ENCODE data around the gene ROBO4.

ROBO4 gene

GRCh38 chr11:124890151-124890550 is 7.5 kb downstream of the ROBO4 start:
- H3K27ac Mint-ChIP-seq, result no peak overlapping the region
- H3K27me3 Mint-ChIP-seq (ENCODE audit: low read depth), result peaks cover 17% of the 10 kb centered on the region
- no peaks in the 10 kb centered on the region for H3K9me3 Mint-ChIP-seq
- no peaks in the 10 kb centered on the region for H3K36me3 Mint-ChIP-seq (ENCODE audit: low read depth)
- H3K4me3 Mint-ChIP-seq, result no peak overlapping the region
- DNase-seq (ENCODE audit: low spot score), result no peak
- H3K4me1 Mint-ChIP-seq (ENCODE audit: low read depth), result no peaks in the 10 kb centered on the region

- no peak overlapping the region for H3K27ac Mint-ChIP-seq
- H3K36me3 Mint-ChIP-seq (ENCODE audit: low read depth), result no peaks in the 10 kb centered on the region
- no peaks in the 10 kb centered on the region for H3K4me1 Mint-ChIP-seq (ENCODE audit: low read depth)
- H3K4me3 Mint-ChIP-seq, result no peak overlapping the region
- H3K9me3 Mint-ChIP-seq, result no peaks in the 10 kb centered on the region
- no peak for DNase-seq (ENCODE audit: low spot score)
- H3K27me3 Mint-ChIP-seq (ENCODE audit: low read depth), result peaks cover 17% of the 10 kb centered on the region
Observed at GRCh38 chr11:124889191-124890091, 8.2 kb downstream of the ROBO4 start.

DNA sequence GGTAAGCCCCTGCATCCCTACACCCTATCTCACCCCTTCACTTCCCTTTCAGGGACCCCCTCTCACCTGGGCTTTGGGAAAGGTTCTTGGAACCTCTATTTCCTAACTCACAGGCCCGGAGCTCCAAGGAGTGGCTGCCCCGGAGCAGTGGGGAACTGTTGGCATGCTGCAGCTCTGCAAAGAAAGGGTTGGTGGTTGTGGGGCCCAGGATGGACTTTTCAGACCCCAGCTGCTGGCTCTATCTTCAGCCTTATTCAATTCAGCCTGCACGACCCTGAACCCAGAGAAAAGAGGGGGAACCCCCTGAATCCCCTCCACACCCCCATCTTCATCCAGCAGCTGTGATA is 10.0 kb downstream of the ROBO4 start:
- no peak for DNase-seq (ENCODE audit: low spot score)
- Mint-ChIP-seq H3K36me3 (ENCODE audit: low read depth) (no peaks in the 10 kb centered on the region), H3K4me1 (ENCODE audit: low read depth) (no peaks in the 10 kb centered on the region), H3K4me3 (no peak overlapping the region), H3K9me3 (no peaks in the 10 kb centered on the region), H3K27me3 (ENCODE audit: low read depth) (peaks cover 13% of the 10 kb centered on the region), H3K27ac (no peak overlapping the region)

DNA sequence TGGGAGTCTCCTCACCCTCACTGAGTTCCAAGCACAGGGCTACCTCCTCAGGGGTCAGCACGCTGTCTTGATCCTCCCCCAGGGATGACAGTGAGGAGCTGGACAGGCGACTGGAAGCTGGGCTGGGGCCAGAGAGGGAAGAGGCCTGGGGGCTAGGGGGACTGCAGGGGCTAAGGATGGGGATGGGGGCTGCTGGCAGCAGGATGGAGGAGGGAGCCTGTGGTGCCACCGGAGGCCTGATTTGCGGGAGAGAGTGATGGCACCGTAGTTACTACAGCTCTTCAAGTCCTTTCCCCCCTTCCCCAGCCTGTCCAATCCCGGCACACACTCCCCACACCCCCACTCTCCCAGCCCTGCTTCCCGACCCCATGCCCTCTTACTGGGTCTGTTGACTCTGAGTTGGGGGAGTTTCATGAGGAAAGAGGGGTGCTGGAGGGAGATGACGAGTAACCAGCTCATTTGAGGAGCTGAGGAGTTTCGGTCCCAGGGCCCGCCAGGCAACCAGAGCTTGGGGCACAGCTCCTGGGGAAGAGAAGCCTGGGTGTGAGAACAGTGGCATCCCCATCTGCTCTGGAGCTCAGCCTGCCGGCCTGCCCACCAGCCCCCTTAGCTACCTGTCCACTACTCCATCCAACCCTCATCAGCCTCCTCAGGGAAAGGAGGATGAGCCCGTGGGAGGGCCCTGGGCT is 10.5 kb downstream of the ROBO4 start:
- Mint-ChIP-seq H3K4me3 (no peak overlapping the region), H3K36me3 (ENCODE audit: low read depth) (no peaks in the 10 kb centered on the region), H3K9me3 (no peaks in the 10 kb centered on the region), H3K27ac (no peak overlapping the region), H3K4me1 (ENCODE audit: low read depth) (no peaks in the 10 kb centered on the region), H3K27me3 (ENCODE audit: low read depth) (peaks cover 9% of the 10 kb centered on the region)
- DNase-seq (ENCODE audit: low spot score), result no peak

GRCh38 chr11:124886476-124886875 is 11.2 kb downstream of the ROBO4 start:
- Mint-ChIP-seq H3K4me1 (ENCODE audit: low read depth) (no peaks in the 10 kb centered on the region), H3K36me3 (ENCODE audit: low read depth) (no peaks in the 10 kb centered on the region), H3K9me3 (no peaks in the 10 kb centered on the region), H3K27ac (no peak overlapping the region), H3K27me3 (ENCODE audit: low read depth) (peaks cover 9% of the 10 kb centered on the region), H3K4me3 (no peak overlapping the region)
- no peak for DNase-seq (ENCODE audit: low spot score)

GRCh38 chr11:124884869-124885479 is 12.7 kb downstream of the ROBO4 start:
- no peaks in the 10 kb centered on the region for H3K36me3 Mint-ChIP-seq (ENCODE audit: low read depth)
- no peaks in the 10 kb centered on the region for H3K9me3 Mint-ChIP-seq
- H3K4me1 Mint-ChIP-seq (ENCODE audit: low read depth), result no peaks in the 10 kb centered on the region
- H3K27me3 Mint-ChIP-seq (ENCODE audit: low read depth), result peaks cover 9% of the 10 kb centered on the region
- DNase-seq (ENCODE audit: low spot score), result no peak
- H3K27ac Mint-ChIP-seq, result no peak overlapping the region
- no peak overlapping the region for H3K4me3 Mint-ChIP-seq

DNA sequence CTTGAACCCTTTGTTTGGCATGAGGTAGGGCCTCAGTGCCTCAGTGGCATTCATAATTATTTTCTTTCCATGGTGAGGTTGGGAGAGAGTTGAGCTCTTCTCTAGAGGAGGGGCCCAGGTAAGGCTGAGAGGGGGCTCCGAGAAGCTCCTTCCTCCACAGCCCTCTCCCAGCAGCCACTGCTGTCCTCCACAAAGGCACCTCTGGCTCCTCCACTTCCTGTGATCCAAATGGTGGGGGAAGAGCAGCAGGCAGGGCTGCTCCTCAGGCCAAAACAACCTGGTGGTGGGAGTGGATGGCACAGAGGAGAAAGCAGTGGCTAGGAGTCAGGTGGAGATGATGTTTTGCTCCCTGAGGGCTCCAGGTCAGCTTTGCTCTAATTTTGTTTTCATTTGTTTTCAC is 13.3 kb downstream of the ROBO4 start:
- Mint-ChIP-seq H3K4me1 (ENCODE audit: low read depth) (no peaks in the 10 kb centered on the region), H3K36me3 (ENCODE audit: low read depth) (no peaks in the 10 kb centered on the region), H3K27me3 (ENCODE audit: low read depth) (peaks cover 6% of the 10 kb centered on the region), H3K4me3 (no peak overlapping the region), H3K27ac (no peak overlapping the region), H3K9me3 (no peaks in the 10 kb centered on the region)
- DNase-seq (ENCODE audit: low spot score), result no peak

- H3K9me3 Mint-ChIP-seq, result no peaks in the 10 kb centered on the region
- no peak overlapping the region for H3K4me3 Mint-ChIP-seq
- no peak overlapping the region for H3K27ac Mint-ChIP-seq
- no peak for DNase-seq (ENCODE audit: low spot score)
- H3K4me1 Mint-ChIP-seq (ENCODE audit: low read depth), result peaks cover under 1% of the 10 kb centered on the region
- H3K27me3 Mint-ChIP-seq (ENCODE audit: low read depth), result no peaks in the 10 kb centered on the region
- no peaks in the 10 kb centered on the region for H3K36me3 Mint-ChIP-seq (ENCODE audit: low read depth)
Observed at GRCh38 chr11:124882339-124883071, 15.2 kb downstream of the ROBO4 start.

- Mint-ChIP-seq H3K36me3 (ENCODE audit: low read depth) (no peaks in the 10 kb centered on the region), H3K27me3 (ENCODE audit: low read depth) (no peaks in the 10 kb centered on the region), H3K4me1 (ENCODE audit: low read depth) (peaks cover 6% of the 10 kb centered on the region), H3K27ac (no peak overlapping the region), H3K4me3 (no peak overlapping the region), H3K9me3 (no peaks in the 10 kb centered on the region)
- no peak for DNase-seq (ENCODE audit: low spot score)
Observed at GRCh38 chr11:124880958-124881357, 16.7 kb downstream of the ROBO4 start.

DNA sequence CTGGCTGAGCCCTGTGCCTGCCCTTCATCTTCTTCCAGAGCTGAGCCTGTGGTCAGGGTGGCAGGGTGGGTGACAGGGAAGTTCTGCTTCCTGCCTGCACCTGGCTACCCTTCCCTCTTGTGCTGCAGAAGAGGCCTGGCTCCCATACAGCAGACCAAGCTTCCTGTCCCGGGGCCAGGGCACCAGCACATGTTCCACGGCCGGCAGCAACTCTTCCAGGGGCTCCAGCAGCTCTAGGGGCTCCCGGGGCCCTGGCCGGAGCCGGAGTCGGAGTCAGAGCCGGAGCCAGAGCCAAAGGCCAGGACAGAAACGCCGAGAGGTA is 17.4 kb downstream of the ROBO4 start:
- DNase-seq (ENCODE audit: low spot score), result no peak
- no peaks in the 10 kb centered on the region for H3K36me3 Mint-ChIP-seq (ENCODE audit: low read depth)
- H3K4me1 Mint-ChIP-seq (ENCODE audit: low read depth), result peaks cover 9% of the 10 kb centered on the region
- H3K27me3 Mint-ChIP-seq (ENCODE audit: low read depth), result peaks cover 6% of the 10 kb centered on the region
- H3K27ac Mint-ChIP-seq, result no peak overlapping the region
- H3K9me3 Mint-ChIP-seq, result no peaks in the 10 kb centered on the region
- no peak overlapping the region for H3K4me3 Mint-ChIP-seq

DNA sequence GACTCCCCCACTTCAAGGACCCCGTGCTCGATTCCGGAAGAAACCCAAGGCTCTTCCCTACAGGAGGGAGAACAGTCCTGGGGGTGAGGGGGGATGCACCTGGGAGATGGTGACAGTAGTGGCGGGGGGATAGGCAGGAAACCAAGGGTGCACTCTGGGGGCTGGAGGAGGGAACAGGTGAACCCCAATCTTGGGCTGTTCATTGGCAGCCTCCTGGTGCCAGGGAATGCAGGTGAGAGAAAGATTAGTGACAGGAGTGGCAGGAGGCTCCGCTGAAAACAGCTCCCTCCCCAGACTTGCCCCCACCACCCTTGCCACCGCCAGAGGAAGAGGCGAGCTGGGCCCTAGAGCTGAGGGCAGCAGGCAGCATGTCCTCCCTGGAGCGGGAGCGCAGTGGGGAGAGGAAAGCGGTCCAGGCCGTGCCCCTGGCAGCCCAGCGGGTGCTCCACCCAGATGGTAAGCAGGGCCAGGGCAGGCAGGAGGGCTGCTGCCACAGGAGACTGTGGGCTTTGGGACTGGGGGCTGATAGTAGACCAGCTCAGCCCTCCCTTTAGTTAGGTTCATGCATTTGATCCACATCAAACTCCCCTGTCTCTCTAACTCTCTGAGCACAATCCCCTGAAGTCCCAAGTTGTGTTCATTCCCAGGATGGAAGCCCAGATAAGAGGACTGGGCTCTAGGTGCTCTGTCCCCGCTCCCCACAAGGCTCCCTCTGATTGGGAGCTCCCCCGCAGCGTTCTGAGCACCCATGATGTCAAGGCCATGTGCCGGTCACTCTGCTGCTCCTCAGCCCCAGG is 18.0 kb downstream of the ROBO4 start:
- no peak overlapping the region for H3K4me3 Mint-ChIP-seq
- no peaks in the 10 kb centered on the region for H3K9me3 Mint-ChIP-seq
- no peak for DNase-seq (ENCODE audit: low spot score)
- H3K4me1 Mint-ChIP-seq (ENCODE audit: low read depth), result peaks cover 9% of the 10 kb centered on the region
- no peaks in the 10 kb centered on the region for H3K36me3 Mint-ChIP-seq (ENCODE audit: low read depth)
- no peak overlapping the region for H3K27ac Mint-ChIP-seq
- H3K27me3 Mint-ChIP-seq (ENCODE audit: low read depth), result peaks cover 12% of the 10 kb centered on the region

GRCh38 chr11:124878759-124879492 is 18.7 kb downstream of the ROBO4 start:
- no peak for DNase-seq (ENCODE audit: low spot score)
- Mint-ChIP-seq H3K9me3 (no peaks in the 10 kb centered on the region), H3K4me1 (ENCODE audit: low read depth) (peaks cover 9% of the 10 kb centered on the region), H3K27me3 (ENCODE audit: low read depth) (peaks cover 19% of the 10 kb centered on the region), H3K4me3 (no peak overlapping the region), H3K36me3 (ENCODE audit: low read depth) (no peaks in the 10 kb centered on the region), H3K27ac (no peak overlapping the region)

All from T-helper 2 cell treated with Interferon-gamma antibody and Interleukin-4, amounts not matched to agents 5 μg/mL and 100 μg/mL, for 36 hours (primary cell).